MM.1S (cell line): Measurements from ENCODE around the gene CBR3.

Experiments
- DNase-seq: peaks from one replicate; pipeline ENCODE4 v3.0.0-alpha.2; 2015
- H2AFZ ChIP-seq: fragments of 300-600 bp; sonication (generic); 2 replicates; pipeline ENCODE4 v1.6.0; 2016; ENCODE audit warnings: antibody characterized with exemption, low read length
- H3F3A ChIP-seq: fragments of 300-600 bp; sonication (generic); 2 replicates; pipeline ENCODE4 v1.6.1; 2016; ENCODE audit warnings: mild to moderate bottlenecking, antibody characterized with exemption, low read length, moderate library complexity, mixed read lengths; ENCODE audit not compliant: insufficient read depth
- H3K27ac ChIP-seq: fragments of 300-600 bp; sonication (generic); 2 replicates; pipeline ENCODE4 v1.5.1; 2016; ENCODE audit warnings: mild to moderate bottlenecking, low read length
- H3K27me3 ChIP-seq: fragments of 300-600 bp; sonication (generic); replicated peaks from 2 replicates; pipeline ENCODE4 v1.6.0; 2016; ENCODE audit warnings: low read length; ENCODE audit not compliant: insufficient read depth
- H3K36me3 ChIP-seq: fragments of 300-600 bp; sonication (generic); replicated peaks from 2 replicates; pipeline ENCODE4 v1.6.1; 2016; ENCODE audit warnings: mild to moderate bottlenecking, low read length, mixed read lengths; ENCODE audit not compliant: insufficient read depth
- H3K4me1 ChIP-seq: fragments of 300-600 bp; sonication (generic); 2 replicates; pipeline ENCODE4 v1.6.1; 2016; ENCODE audit warnings: low read length, mixed read lengths
- H3K4me2 ChIP-seq: fragments of 300-600 bp; sonication (generic); 2 replicates; pipeline ENCODE4 v1.6.0; 2016; ENCODE audit warnings: low read depth, low read length
- H3K4me3 ChIP-seq: fragments of 300-600 bp; sonication (generic); 2 replicates; pipeline ENCODE4 v1.5.1; 2016; ENCODE audit warnings: low read length, mixed read lengths
- H3K79me2 ChIP-seq: fragments of 300-600 bp; sonication (generic); 2 replicates; pipeline ENCODE4 v1.6.1; 2016; ENCODE audit warnings: mixed run types, low read length, mixed read lengths
- H3K9ac ChIP-seq: fragments of 300-600 bp; sonication (generic); 2 replicates; pipeline ENCODE4 v1.6.1; 2016; ENCODE audit warnings: low read length, mixed read lengths
- H3K9me2 ChIP-seq: fragments of 300-600 bp; sonication (generic); replicated peaks from 2 replicates; pipeline ENCODE4 v1.6.1; 2016; ENCODE audit warnings: mild to moderate bottlenecking, low read length, mixed read lengths; ENCODE audit not compliant: insufficient read depth
- H3K9me3 ChIP-seq: fragments of 300-600 bp; sonication (generic); replicated peaks from 2 replicates; pipeline ENCODE4 v1.6.1; 2016; ENCODE audit warnings: mild to moderate bottlenecking, low read length, mixed read lengths; ENCODE audit not compliant: insufficient read depth
- H4K20me1 ChIP-seq: fragments of 300-600 bp; sonication (generic); 2 replicates; pipeline ENCODE4 v1.6.1; 2016; ENCODE audit warnings: mild to moderate bottlenecking, low read length, moderate library complexity, mixed read lengths; ENCODE audit not compliant: insufficient read depth
- EZH2 ChIP-seq: fragments of 300-600 bp; sonication (generic); optimal IDR thresholded peaks from 2 replicates; pipeline ENCODE3; 2017; ENCODE audit warnings: low read depth, mild to moderate bottlenecking, antibody characterized with exemption, low read length, mixed read lengths
- EZH2phosphoT487 ChIP-seq: fragments of 300-600 bp; sonication (generic); IDR thresholded peaks from 2 replicates; pipeline ENCODE4 v1.6.1; 2018; ENCODE audit warnings: antibody characterized with exemption, low read length
- TF ChIP-seq, protein P1 (sequence below): fragments of 300-600 bp; sonication (generic); IDR thresholded peaks from 2 replicates; pipeline ENCODE4 v1.5.1; 2016; ENCODE audit warnings: antibody characterized with exemption, low read length, mixed read lengths

The CBR3 gene

DNA sequence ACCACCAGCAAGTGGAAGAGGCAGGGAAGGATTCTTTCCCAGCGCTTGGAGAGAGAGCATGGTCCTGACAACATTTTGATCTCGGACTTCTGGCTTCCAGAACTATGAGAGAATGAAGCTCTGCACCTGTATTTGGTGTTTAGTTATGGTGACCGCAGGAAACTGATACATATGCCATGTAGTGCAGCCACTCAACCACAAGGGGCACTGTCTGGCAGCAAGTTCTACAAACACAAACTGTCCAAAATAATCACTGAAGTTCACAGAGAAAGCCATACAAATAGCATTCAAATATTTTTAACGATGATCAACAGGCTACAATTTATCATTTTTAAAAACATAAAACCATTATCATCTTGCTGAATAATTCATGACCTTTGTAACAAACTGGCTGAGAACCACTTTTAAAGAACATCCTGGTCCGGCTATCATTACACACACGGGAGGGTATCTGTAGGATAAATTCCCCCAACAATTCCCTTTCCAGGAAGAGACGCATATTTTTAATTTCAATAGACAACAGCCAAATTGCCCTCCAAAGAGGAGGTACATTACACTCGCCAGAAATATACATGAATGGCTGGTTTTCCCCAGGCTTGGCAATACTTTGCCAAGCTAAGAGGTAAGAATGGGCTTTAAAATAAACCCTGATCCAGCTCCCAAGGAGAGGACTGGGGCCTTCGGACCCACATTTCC, 9.2 kb upstream of the CBR3 start:
- H3K9me2 ChIP-seq, result no peaks in the 10 kb centered on the region
- H3K79me2 ChIP-seq, result no peaks in the 10 kb centered on the region
- no peaks in the 10 kb centered on the region for H3K27me3 ChIP-seq
- TF ChIP-seq EZH2phosphoT487, result no peak
- TF ChIP-seq EZH2, result no peak
- TF ChIP-seq, protein P1, sequence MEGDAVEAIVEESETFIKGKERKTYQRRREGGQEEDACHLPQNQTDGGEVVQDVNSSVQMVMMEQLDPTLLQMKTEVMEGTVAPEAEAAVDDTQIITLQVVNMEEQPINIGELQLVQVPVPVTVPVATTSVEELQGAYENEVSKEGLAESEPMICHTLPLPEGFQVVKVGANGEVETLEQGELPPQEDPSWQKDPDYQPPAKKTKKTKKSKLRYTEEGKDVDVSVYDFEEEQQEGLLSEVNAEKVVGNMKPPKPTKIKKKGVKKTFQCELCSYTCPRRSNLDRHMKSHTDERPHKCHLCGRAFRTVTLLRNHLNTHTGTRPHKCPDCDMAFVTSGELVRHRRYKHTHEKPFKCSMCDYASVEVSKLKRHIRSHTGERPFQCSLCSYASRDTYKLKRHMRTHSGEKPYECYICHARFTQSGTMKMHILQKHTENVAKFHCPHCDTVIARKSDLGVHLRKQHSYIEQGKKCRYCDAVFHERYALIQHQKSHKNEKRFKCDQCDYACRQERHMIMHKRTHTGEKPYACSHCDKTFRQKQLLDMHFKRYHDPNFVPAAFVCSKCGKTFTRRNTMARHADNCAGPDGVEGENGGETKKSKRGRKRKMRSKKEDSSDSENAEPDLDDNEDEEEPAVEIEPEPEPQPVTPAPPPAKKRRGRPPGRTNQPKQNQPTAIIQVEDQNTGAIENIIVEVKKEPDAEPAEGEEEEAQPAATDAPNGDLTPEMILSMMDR, result peak; percentile 99
- H4K20me1 ChIP-seq, result no peaks in the 10 kb centered on the region
- no peaks in the 10 kb centered on the region for H3K4me1 ChIP-seq
- H3F3A ChIP-seq, result no peaks in the 10 kb centered on the region
- H3K9me3 ChIP-seq, result no peaks in the 10 kb centered on the region
- no peak overlapping the region for H3K4me3 ChIP-seq
- DNase-seq, result peak; percentile 83
- no peak overlapping the region for H2AFZ ChIP-seq
- H3K27ac ChIP-seq, result no peak overlapping the region
- H3K9ac ChIP-seq, result no peak overlapping the region
- no peaks in the 10 kb centered on the region for H3K36me3 ChIP-seq
- peak overlapping the region; percentile 8; the same call in 1 of the 2 replicates for H3K4me2 ChIP-seq

DNA sequence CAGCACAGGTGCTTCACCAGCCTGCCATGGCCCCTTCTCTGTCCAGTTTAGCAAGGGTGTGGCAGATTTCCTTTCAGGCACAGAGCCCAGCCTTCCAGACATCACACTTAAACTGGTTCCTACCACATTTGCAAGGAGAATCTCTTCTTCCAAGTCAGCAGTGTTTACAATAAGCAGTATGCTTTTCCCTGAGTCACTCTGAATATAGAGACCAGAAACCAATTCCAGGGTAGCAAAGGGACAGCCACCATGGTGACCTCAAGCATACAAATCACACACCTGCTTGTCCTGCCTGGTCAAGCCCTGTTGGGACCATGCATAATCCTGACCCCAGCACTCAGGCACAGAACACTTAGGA, 8.7 kb upstream of the CBR3 start:
- Histone ChIP-seq H3K9me2 (no peaks in the 10 kb centered on the region), H3K4me3 (no peak overlapping the region), H3K9ac (no peak overlapping the region), H3F3A (no peaks in the 10 kb centered on the region), H3K4me1 (no peaks in the 10 kb centered on the region), H4K20me1 (no peaks in the 10 kb centered on the region), H3K79me2 (no peaks in the 10 kb centered on the region), H3K27me3 (no peaks in the 10 kb centered on the region), H3K27ac (no peak overlapping the region), H2AFZ (no peak overlapping the region), H3K9me3 (no peaks in the 10 kb centered on the region), H3K4me2 (no peak overlapping the region), H3K36me3 (no peaks in the 10 kb centered on the region)
- TF ChIP-seq EZH2phosphoT487 (no peak), EZH2 (no peak)
- TF ChIP-seq, protein P1, result no peak
- DNase-seq, result no peak

DNA sequence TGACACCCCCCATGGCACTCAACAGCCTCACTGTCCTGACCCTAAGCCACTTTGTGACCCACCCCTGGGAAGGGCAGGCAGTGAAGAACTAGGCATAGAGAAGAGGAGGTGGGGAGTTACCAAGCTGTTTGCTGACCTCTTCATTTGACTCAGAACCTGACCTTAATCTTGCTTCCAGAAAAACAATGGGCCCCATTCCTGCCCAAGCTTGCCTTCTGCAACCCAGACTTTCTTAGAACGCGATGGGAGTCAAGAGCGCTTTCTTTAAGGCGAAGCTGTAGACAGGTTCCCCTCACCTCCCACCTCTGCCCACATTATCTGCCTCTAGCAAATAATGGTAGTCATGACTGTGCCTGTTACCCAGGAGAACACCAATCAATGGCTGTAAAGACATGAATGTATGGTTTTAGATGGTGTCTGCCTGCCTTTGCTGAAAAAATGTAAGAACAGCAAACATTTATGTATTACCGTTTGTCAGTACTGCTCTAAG, 8.2 kb upstream of the CBR3 start:
- no peak overlapping the region for H2AFZ ChIP-seq
- no peak overlapping the region for H3K4me2 ChIP-seq
- no peaks in the 10 kb centered on the region for H3K4me1 ChIP-seq
- no peak overlapping the region for H3K9ac ChIP-seq
- TF ChIP-seq EZH2, result no peak
- TF ChIP-seq, protein P1, result no peak
- no peak for TF ChIP-seq EZH2phosphoT487
- no peaks in the 10 kb centered on the region for H3F3A ChIP-seq
- H3K27ac ChIP-seq, result no peak overlapping the region
- H3K9me2 ChIP-seq, result no peaks in the 10 kb centered on the region
- H3K79me2 ChIP-seq, result no peaks in the 10 kb centered on the region
- no peaks in the 10 kb centered on the region for H3K9me3 ChIP-seq
- no peaks in the 10 kb centered on the region for H3K36me3 ChIP-seq
- no peaks in the 10 kb centered on the region for H3K27me3 ChIP-seq
- no peak overlapping the region for H3K4me3 ChIP-seq
- H4K20me1 ChIP-seq, result no peaks in the 10 kb centered on the region
- DNase-seq, result no peak
